ENCODE results near the gene SVOPL. TPM values are rescaled to one million over a fixed set of nuclear protein-coding genes. Genes with fewer than 3 reads are reported as not detected.

Gene SVOPL
- total RNA-seq, 1 donor from 2014 or later = not detected

DNA sequence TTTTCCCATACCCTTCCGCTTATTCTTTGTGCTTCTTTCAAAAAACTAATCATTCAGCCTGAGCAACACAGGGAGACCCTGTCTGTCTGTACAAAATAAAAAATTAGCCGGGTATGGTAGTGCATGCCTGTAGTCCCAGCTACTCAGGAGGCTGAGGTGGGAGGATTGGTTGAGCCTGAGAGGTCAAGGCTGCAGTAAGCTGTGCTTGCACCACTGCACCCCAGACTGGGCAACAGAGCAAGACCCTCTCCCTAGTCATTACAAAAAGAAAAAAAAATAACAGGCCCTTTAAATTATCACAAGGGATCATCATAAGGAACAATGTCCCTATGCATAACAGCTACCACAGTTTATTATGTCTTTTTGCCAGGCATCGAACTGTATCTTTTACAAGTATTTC, 121.5 kb downstream of the SVOPL start:
- H3K36me3 Mint-ChIP-seq (ENCODE audit: low read depth) = peaks cover 82% of the 10 kb centered on the region
- H3K4me1 Mint-ChIP-seq = no peaks in the 10 kb centered on the region
- ChIA-PET POLR2A (no interaction called here), CTCF (no interaction called here)
- no peaks in the 10 kb centered on the region for H3K9me3 Mint-ChIP-seq
- ATAC-seq (ENCODE audit: low read depth) (no peak), DNase-seq (no peak)
- no peak overlapping the region for H3K4me3 Mint-ChIP-seq
- no peaks in the 10 kb centered on the region for H3K27me3 Mint-ChIP-seq
- intact Hi-C loops (cut with micrococcal nuclease) = no loop called here
- TF ChIP-seq, protein P1, sequence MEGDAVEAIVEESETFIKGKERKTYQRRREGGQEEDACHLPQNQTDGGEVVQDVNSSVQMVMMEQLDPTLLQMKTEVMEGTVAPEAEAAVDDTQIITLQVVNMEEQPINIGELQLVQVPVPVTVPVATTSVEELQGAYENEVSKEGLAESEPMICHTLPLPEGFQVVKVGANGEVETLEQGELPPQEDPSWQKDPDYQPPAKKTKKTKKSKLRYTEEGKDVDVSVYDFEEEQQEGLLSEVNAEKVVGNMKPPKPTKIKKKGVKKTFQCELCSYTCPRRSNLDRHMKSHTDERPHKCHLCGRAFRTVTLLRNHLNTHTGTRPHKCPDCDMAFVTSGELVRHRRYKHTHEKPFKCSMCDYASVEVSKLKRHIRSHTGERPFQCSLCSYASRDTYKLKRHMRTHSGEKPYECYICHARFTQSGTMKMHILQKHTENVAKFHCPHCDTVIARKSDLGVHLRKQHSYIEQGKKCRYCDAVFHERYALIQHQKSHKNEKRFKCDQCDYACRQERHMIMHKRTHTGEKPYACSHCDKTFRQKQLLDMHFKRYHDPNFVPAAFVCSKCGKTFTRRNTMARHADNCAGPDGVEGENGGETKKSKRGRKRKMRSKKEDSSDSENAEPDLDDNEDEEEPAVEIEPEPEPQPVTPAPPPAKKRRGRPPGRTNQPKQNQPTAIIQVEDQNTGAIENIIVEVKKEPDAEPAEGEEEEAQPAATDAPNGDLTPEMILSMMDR (IDR thresholded peaks at IDR 0.05) = no peak
- H3K27ac Mint-ChIP-seq = no peak overlapping the region

DNA sequence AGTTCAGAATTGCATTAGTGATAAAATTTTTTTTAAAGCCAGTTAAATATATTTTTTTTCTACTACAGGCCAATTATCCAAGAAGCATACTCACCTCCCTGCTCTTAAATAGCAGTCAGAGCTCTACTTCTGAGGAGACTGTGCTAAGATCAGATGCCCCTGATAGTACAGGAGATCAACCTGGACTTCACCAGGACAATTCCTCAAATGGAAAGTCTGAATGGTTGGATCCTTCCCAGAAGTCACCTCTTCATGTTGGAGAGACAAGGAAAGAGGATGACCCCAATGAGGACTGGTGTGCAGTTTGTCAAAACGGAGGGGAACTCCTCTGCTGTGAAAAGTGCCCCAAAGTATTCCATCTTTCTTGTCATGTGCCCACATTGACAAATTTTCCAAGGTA, 122.0 kb downstream of the SVOPL start:
- Mint-ChIP-seq H3K27ac (no peak overlapping the region), H3K9me3 (no peaks in the 10 kb centered on the region), H3K27me3 (no peaks in the 10 kb centered on the region), H3K36me3 (ENCODE audit: low read depth) (peaks cover 80% of the 10 kb centered on the region), H3K4me3 (no peak overlapping the region), H3K4me1 (no peaks in the 10 kb centered on the region)
- no peak for DNase-seq
- ChIA-PET POLR2A (no interaction called here), CTCF (no interaction called here)
- intact Hi-C loops (cut with micrococcal nuclease) = no loop called here
- no peak for ATAC-seq (ENCODE audit: low read depth)
- TF ChIP-seq, protein P1 (IDR thresholded peaks at IDR 0.05) = no peak

DNA sequence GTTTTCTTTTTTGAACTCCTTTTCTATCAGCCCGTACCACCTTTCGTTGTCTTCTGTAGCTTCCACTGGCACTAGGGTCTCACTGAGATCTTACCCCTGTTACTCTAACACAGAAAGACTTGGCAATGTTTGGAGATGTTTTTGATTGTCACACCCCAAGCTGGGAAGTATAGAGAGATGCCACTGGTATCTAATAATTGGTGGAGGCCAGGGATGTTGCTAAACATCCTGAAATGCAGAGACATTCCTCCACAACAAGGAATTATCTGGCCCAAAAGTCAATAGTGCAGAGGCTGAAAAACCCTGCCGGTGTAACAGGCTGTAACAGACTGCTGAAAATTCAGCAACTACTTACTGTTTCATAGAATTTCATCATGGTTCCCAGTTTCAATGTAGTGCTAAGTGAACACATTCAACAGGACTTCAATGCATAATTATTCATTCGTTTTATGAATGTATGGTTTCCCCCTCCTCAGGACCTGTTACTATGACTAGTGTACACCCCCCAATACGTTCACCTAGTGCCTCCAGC, 125.2 kb downstream of the SVOPL start:
- intact Hi-C loops (cut with micrococcal nuclease) = no loop called here
- no peaks in the 10 kb centered on the region for H3K27me3 Mint-ChIP-seq
- TF ChIP-seq, protein P1 (IDR thresholded peaks at IDR 0.05) = no peak
- DNase-seq = no peak
- no peaks in the 10 kb centered on the region for H3K4me1 Mint-ChIP-seq
- no peak overlapping the region for H3K27ac Mint-ChIP-seq
- no peak overlapping the region for H3K4me3 Mint-ChIP-seq
- H3K9me3 Mint-ChIP-seq = peaks cover 3% of the 10 kb centered on the region
- no peak for ATAC-seq (ENCODE audit: low read depth)
- CTCF ChIA-PET = no interaction called here
- POLR2A ChIA-PET = no interaction called here
- peaks cover 81% of the 10 kb centered on the region for H3K36me3 Mint-ChIP-seq (ENCODE audit: low read depth)

DNA sequence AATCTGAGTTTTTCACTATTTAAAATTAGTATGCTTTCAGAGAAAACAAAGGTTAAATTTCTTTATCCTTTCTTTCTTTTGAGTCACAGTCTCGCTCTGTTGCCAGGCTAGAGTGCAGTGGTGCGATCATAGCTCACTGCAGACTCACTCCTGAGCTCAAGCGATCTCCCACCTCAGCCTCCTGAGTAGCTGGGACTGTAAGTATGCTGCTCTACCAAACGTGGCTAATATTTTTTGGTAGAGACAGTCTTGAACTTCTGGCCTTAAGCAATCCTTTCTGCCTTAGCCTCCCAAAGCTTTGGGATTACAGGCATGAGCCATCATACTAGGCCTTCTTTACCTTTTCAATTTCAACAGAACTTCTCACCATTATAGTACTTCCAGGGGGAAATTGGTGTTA, 127.4 kb downstream of the SVOPL start:
- ATAC-seq (ENCODE audit: low read depth) (no peak), DNase-seq (no peak)
- Mint-ChIP-seq H3K27ac (no peak overlapping the region), H3K4me1 (no peaks in the 10 kb centered on the region), H3K9me3 (peaks cover 3% of the 10 kb centered on the region), H3K4me3 (no peak overlapping the region), H3K36me3 (ENCODE audit: low read depth) (peaks cover 79% of the 10 kb centered on the region), H3K27me3 (no peaks in the 10 kb centered on the region)
- intact Hi-C loops (cut with micrococcal nuclease) = no loop called here
- CTCF ChIA-PET = no interaction called here
- POLR2A ChIA-PET = no interaction called here
- TF ChIP-seq, protein P1 (IDR thresholded peaks at IDR 0.05) = no peak

DNA sequence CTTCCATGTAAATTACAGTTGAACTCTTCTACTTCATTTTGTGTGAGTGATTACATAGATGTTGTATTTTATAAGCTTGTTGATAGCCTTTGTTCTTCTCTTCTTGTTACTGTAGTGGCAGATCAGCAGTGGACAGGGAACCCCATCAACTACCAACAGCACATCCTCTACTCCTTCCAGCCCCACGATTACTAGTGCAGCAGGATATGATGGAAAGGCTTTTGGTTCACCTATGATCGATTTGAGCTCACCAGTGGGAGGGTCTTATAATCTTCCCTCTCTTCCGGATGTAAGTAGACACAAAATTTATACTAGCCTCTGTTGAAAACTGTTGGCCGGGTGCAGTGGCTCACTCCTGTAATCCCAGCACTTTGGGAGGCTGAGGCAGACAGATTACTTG, 130.4 kb downstream of the SVOPL start:
- Mint-ChIP-seq H3K9me3 (peaks cover 7% of the 10 kb centered on the region), H3K4me3 (no peak overlapping the region), H3K36me3 (ENCODE audit: low read depth) (peaks cover 80% of the 10 kb centered on the region), H3K4me1 (no peaks in the 10 kb centered on the region), H3K27ac (no peak overlapping the region), H3K27me3 (no peaks in the 10 kb centered on the region)
- DNase-seq = no peak
- TF ChIP-seq, protein P1 (IDR thresholded peaks at IDR 0.05) = no peak
- ATAC-seq (ENCODE audit: low read depth) = no peak
- POLR2A ChIA-PET = no interaction called here
- CTCF ChIA-PET = no interaction called here
- intact Hi-C loops (cut with micrococcal nuclease) = no loop called here
